Immature natural killer cell (primary cell): ENCODE measurements around the gene SOX18. TPM values are rescaled to one million over a fixed set of nuclear protein-coding genes. Genes with fewer than 3 reads are reported as not detected.
A peak's percentile ranks its signal among the peaks of the same experiment; 100 is the strongest.

Experiments
- DNase-seq, 3 donors: peaks; one replicate each; pipeline ENCODE4 v3.0.0; 2022; ENCODE audit warnings: mixed read lengths in 1 of 3
- H3K27ac Mint-ChIP-seq, 6 donors: one replicate each; pipeline ENCODE4 v1.8.0; 2020; ENCODE audit warnings: mixed read lengths in 6 of 6, mild to moderate bottlenecking in 5 of 6, inconsistent platforms in 4 of 6, moderate library complexity in 3 of 6
- H3K27me3 Mint-ChIP-seq, 3 donors: one replicate each; pipeline ENCODE4 v1.8.0; 2020 to 2021; ENCODE audit warnings: low read depth in 3 of 3, mild to moderate bottlenecking in 3 of 3, mixed read lengths in 3 of 3, moderate library complexity in 3 of 3, inconsistent platforms in 1 of 3
- H3K36me3 Mint-ChIP-seq, 3 donors: one replicate each; pipeline ENCODE4 v1.8.0; 2020; ENCODE audit warnings: mixed read lengths in 3 of 3, inconsistent platforms in 2 of 3, mild to moderate bottlenecking in 2 of 3
- H3K4me1 Mint-ChIP-seq, 2 donors: one replicate each; pipeline ENCODE4 v1.8.0; 2020; ENCODE audit warnings: inconsistent platforms in 2 of 2, mild to moderate bottlenecking in 2 of 2, mixed read lengths in 2 of 2, moderate library complexity in 1 of 2
- H3K4me3 Mint-ChIP-seq, 5 donors: one replicate each; pipeline ENCODE4 v1.8.0; 2020; ENCODE audit warnings: mild to moderate bottlenecking in 5 of 5, mixed read lengths in 5 of 5, inconsistent platforms in 3 of 5, moderate library complexity in 3 of 5
- H3K9me3 Mint-ChIP-seq, 6 donors: one replicate each; pipeline ENCODE4 v1.8.0; 2020; ENCODE audit warnings: mild to moderate bottlenecking in 6 of 6, mixed read lengths in 6 of 6, inconsistent platforms in 4 of 6, moderate library complexity in 3 of 6
- polyA plus RNA-seq, 3 donors: library from polyadenylated mRNA; unstranded; fragments of 300-500 nt; fragmentation: Illumina TruSeq; gene quantifications; one replicate each; pipeline ENCODE4 v1.2.3, GENCODE V29; 2021

The SOX18 gene
- polyA plus RNA-seq, 3 donors from 2014 or later, result not detected

- Mint-ChIP-seq H3K4me1 (peaks cover 0 to 14% of the 10 kb centered on the region in 2 donors), H3K27me3 (peaks cover 3 to 12% (median 7%) of the 10 kb centered on the region in 3 donors), H3K9me3 (no peaks in the 10 kb centered on the region), H3K4me3 (peak overlapping the region; percentile 27 to 71 (median 41)), H3K27ac (no peak overlapping the region), H3K36me3 (no peaks in the 10 kb centered on the region)
- peak; percentile 61 to 66 (median 66) for DNase-seq
Observed at GRCh38 chr20:64038565-64039292, 10.7 kb downstream of the SOX18 start.

DNA sequence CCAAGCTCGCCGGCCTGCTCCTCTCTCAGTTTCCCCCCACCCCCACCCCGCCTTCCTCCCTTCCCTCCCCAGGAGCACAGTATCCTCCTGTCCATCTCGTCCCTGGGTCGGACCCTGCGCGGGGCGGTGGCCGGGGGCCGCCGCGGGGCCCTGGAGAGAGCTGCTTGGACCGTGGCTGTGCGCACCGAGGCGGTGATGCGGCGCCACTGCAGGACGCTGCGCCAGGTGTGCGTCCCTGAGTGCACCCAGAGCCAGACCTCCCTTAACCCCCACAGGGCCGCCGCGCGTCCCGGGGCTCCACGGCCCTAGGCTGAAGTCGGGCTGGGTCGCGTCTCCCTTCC lies 11.2 kb downstream of the SOX18 start:
- Mint-ChIP-seq H3K4me1 (peaks cover 0 to 13% of the 10 kb centered on the region in 2 donors), H3K27me3 (peaks cover 3 to 10% (median 7%) of the 10 kb centered on the region in 3 donors), H3K4me3 (no peak overlapping the region), H3K27ac (no peak overlapping the region), H3K9me3 (no peaks in the 10 kb centered on the region), H3K36me3 (no peaks in the 10 kb centered on the region)
- DNase-seq, result no peak

DNA sequence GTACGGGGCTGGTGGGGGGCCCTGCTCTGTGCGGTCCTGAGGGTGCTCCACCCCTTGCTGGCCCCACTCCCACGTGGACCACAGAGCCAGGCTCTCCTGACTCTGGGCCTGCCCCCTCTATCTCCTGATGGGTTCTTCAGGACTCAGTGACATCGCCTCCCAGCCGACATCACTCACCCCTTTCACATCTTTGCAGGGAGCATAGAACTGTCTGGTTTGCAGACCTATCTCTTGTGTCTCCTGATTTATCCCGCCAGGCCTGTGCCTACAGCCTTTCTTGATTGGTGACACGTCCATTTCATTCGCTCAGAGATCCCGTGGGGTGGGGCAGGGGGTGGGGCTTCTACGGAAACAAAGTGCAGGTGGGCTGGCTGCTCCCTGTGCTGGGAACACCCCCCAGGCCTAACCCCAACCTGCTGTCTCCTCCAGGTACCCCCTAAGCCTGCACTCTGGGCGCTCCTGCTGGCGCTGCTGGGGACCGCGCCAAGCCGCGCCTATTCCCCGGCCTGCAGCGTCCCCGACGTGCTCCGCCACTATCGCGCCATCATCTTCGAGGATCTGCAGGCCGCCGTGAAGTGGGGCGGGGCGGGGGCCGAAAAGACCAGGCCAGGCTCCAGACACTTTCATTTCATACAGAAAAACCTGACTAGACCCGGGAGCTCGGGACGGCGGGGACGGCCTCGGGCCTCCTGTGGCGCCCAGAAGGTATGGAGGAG lies 11.8 kb downstream of the SOX18 start:
- DNase-seq, result no peak
- peaks cover 3 to 7% (median 7%) of the 10 kb centered on the region in 3 donors for H3K27me3 Mint-ChIP-seq
- H3K4me1 Mint-ChIP-seq, result peaks cover 0 to 13% of the 10 kb centered on the region in 2 donors
- no peaks in the 10 kb centered on the region for H3K9me3 Mint-ChIP-seq
- H3K27ac Mint-ChIP-seq, result no peak overlapping the region
- peaks cover 0 to 3% (median 0%) of the 10 kb centered on the region in 3 donors for H3K36me3 Mint-ChIP-seq
- peak overlapping the region; percentile 30 to 68 (median 60) for H3K4me3 Mint-ChIP-seq

GRCh38 chr20:64037199-64037497 lies 12.3 kb downstream of the SOX18 start:
- Mint-ChIP-seq H3K36me3 (peaks cover 0 to 3% (median 0%) of the 10 kb centered on the region in 3 donors), H3K4me1 (peaks cover 0 to 12% of the 10 kb centered on the region in 2 donors), H3K27ac (no peak overlapping the region), H3K9me3 (no peaks in the 10 kb centered on the region), H3K4me3 (no peak overlapping the region), H3K27me3 (peaks cover 3 to 7% (median 6%) of the 10 kb centered on the region in 3 donors)
- no peak for DNase-seq

GRCh38 chr20:64036346-64037198 lies 12.9 kb downstream of the SOX18 start:
- DNase-seq, result no peak
- Mint-ChIP-seq H3K27ac (no peak overlapping the region), H3K4me1 (peaks cover 0 to 8% of the 10 kb centered on the region in 2 donors), H3K9me3 (no peaks in the 10 kb centered on the region), H3K4me3 (no peak overlapping the region), H3K27me3 (peaks cover 3 to 7% (median 5%) of the 10 kb centered on the region in 3 donors), H3K36me3 (peaks cover 0 to 3% (median 0%) of the 10 kb centered on the region in 3 donors)

DNA sequence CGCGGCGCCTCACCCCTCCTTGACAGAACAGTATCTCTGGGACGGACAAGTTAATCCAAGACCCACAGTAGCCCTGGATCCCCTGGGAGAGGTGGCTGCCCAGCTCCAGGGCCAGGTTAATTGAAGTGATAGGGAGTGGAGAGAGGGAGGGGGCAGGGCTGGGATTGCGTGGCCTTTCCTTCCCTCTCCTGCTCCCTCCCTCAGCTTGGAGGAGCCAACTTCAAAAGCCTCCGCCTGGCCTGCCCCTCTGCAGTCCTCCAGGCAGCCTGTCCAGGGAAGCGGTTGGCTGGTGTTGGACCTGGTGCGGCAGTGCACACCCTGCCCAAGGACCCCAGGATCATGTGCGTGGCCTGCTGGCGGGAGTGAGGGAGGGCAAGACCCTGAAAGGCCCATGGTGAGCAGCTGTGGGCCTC lies 13.5 kb downstream of the SOX18 start, which contains the start of gene C20orf204:
Gene C20orf204 (plus strand): TSS at position 250 of the 413 bp plus-strand sequence. CDS start 142 bp downstream, at position 392.
- peaks cover 0 to 5% of the 10 kb centered on the region in 2 donors for H3K4me1 Mint-ChIP-seq
- peaks cover 3 to 5% (median 5%) of the 10 kb centered on the region in 3 donors for H3K27me3 Mint-ChIP-seq
- no peak within 1 kb of the TSS for H3K27ac Mint-ChIP-seq
- H3K9me3 Mint-ChIP-seq, result no peaks in the 10 kb centered on the region
- H3K4me3 Mint-ChIP-seq, result peak within 1 kb of the TSS in 2 of 5 donors; percentile 33 to 61
- H3K36me3 Mint-ChIP-seq, result peaks cover 0 to 3% (median 0%) of the 10 kb centered on the region in 3 donors
- no peak for DNase-seq

- Mint-ChIP-seq H3K36me3 (peaks cover 0 to 7% (median 0%) of the 10 kb centered on the region in 3 donors), H3K9me3 (no peaks in the 10 kb centered on the region), H3K4me1 (peaks cover 0 to 4% of the 10 kb centered on the region in 2 donors), H3K27me3 (peaks cover 3 to 5% (median 5%) of the 10 kb centered on the region in 3 donors), H3K27ac (no peak overlapping the region), H3K4me3 (peak overlapping the region in 2 of 5 donors; percentile 33 to 61)
- DNase-seq, result no peak
Observed at GRCh38 chr20:64035066-64035932, 14.1 kb downstream of the SOX18 start.

DNA sequence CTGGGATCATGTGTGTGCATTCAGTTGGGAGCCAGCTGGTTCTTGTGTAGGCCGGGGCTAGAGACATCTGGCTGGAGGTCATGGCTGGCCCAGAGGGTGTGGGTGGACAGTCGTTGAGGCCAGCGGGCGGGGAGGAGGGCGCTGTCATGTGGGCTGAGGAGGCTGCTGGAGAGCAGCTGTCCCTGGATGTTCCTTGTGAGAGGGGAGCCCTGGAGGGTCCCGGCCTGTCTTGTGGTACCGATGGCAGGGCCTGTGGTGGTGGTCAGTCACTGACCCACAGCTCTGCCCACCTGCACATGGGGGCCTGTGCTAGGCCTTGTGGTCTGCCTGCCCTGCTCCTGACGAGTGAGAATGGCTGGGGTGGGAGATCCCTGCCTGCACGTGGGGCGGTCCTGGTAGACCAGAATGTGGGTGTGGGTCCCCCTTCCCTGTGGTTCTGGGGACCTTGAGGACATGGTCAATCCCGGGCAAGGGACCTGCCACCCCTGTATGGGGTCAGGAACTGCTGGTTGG lies 15.4 kb downstream of the SOX18 start:
- Mint-ChIP-seq H3K27me3 (peaks cover 1 to 5% (median 2%) of the 10 kb centered on the region in 3 donors), H3K27ac (peak overlapping the region in 1 of 6 donors; percentile 48), H3K4me1 (peaks cover 0 to 4% of the 10 kb centered on the region in 2 donors), H3K4me3 (no peak overlapping the region), H3K9me3 (no peaks in the 10 kb centered on the region), H3K36me3 (peaks cover 0 to 7% (median 0%) of the 10 kb centered on the region in 3 donors)
- no peak for DNase-seq

DNA sequence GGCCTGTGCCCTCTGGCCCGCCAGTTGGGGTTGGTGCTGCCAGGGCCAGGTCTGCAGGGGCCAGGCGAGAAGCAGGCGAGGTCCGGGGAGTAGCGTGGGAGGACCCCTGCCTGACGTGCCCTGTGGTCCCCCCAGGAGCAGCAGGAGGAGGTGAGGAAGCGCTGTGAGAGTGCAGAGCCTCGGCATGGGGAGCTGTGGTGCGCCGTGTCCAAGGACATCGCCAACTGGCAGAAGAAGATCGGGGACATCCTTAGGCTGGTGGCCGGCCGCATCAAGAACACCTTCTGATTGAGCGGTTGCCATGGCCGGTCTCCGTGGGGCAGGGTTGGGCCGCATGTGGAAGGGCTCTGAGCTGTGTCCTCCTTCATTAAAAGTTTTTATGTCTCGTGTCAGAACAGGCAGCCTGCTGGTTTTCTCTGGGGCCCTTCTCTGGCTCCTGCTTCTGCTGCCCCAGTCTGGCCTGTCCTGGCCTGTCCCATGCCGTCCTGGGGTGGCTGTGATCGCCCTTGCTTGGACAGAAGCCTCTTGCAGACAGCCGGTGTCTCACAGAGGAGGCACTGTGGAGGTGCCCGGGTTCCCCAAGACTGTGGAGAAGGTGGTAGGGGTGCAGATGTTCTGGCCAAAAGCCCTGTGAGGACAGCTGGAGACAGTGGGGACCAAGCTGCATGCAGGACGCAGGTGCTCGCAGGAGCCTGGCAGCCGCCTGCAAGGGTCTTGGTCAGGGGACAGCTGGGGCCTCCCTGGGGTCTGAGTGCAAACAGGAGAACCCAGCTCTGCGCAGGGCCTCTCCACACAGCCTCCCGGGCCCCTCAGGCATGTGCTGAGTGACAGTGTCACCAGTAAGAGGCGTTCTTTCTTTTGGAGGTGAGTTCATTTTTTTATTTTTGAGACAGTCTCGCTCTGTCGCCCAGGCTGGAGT lies 16.5 kb downstream of the SOX18 start:
- Mint-ChIP-seq H3K27me3 (peaks cover 1 to 5% (median 2%) of the 10 kb centered on the region in 3 donors), H3K4me3 (no peak overlapping the region), H3K9me3 (no peaks in the 10 kb centered on the region), H3K4me1 (peaks cover 0 to 4% of the 10 kb centered on the region in 2 donors), H3K27ac (no peak overlapping the region), H3K36me3 (peaks cover 0 to 11% (median under 1%) of the 10 kb centered on the region in 3 donors)
- DNase-seq, result no peak

DNA sequence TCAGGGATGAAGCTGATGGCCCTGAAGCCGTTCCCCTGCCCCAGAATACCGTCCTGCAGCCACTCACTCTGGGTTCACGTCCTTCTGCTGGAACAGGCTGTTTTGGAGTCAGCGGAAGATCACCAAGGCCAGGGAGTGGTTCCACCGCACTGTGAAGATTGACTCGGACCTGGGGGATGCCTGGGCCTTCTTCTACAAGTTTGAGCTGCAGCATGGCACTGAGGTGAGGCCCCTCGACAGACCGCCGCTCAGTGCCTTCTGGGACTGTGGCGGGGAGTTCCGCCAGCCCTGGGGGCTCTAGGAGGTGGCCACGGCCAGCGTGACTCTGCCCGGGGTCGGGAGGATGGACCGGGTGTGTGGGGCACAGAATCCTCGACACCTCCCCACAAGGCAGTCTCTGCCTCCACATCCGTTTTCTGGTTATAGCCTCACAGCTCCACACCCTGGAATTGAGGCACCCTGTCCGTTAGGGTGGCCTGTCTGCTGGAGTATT lies 17.6 kb downstream of the SOX18 start:
- Mint-ChIP-seq H3K36me3 (peaks cover 0 to 16% (median 5%) of the 10 kb centered on the region in 3 donors), H3K27ac (no peak overlapping the region), H3K9me3 (no peaks in the 10 kb centered on the region), H3K27me3 (peaks cover 0 to 2% (median 1%) of the 10 kb centered on the region in 3 donors), H3K4me3 (no peak overlapping the region), H3K4me1 (no peaks in the 10 kb centered on the region)
- DNase-seq, result no peak

GRCh38 chr20:64030371-64031134 lies 18.9 kb downstream of the SOX18 start:
- Mint-ChIP-seq H3K4me3 (no peak overlapping the region), H3K4me1 (no peaks in the 10 kb centered on the region), H3K27me3 (peaks cover 0 to 3% (median 2%) of the 10 kb centered on the region in 3 donors), H3K9me3 (no peaks in the 10 kb centered on the region), H3K36me3 (peaks cover 0 to 18% (median 5%) of the 10 kb centered on the region in 3 donors), H3K27ac (no peak overlapping the region)
- DNase-seq, result no peak
